Osteoblast (primary cell): ENCODE measurements around the gene LRRC4C. TPM values are rescaled to one million over a fixed set of nuclear protein-coding genes. Genes with fewer than 3 reads are reported as not detected.

Source experiments
- DNase-seq: peaks from one replicate; pipeline ENCODE4 v3.0.0; 2011; ENCODE audit warnings: low spot score, mixed read lengths; ENCODE audit not compliant: insufficient read length; ENCODE audit errors: missing footprints
- H2AFZ ChIP-seq: 2 replicates; pipeline ENCODE4 v1.6.0; 2011; ENCODE audit warnings: mild to moderate bottlenecking, low read length
- H3K27ac ChIP-seq: 2 replicates; pipeline ENCODE4 v1.5.1; 2011; ENCODE audit warnings: mild to moderate bottlenecking, low read depth, low read length, moderate library complexity
- H3K27me3 ChIP-seq: 2 replicates; pipeline ENCODE4 v1.6.0; 2012; ENCODE audit warnings: mild to moderate bottlenecking, control low read depth, inconsistent platforms, low read length, moderate library complexity; ENCODE audit not compliant: insufficient read depth
- H3K36me3 ChIP-seq: 2 replicates; pipeline ENCODE4 v1.5.1; 2011; ENCODE audit warnings: mild to moderate bottlenecking, low read length, control low read depth, moderate library complexity; ENCODE audit not compliant: insufficient read depth
- H3K4me1 ChIP-seq: 2 replicates; pipeline ENCODE4 v1.5.1; 2011; ENCODE audit warnings: mild to moderate bottlenecking, low read length, control low read depth, moderate library complexity; ENCODE audit not compliant: insufficient read depth
- H3K4me2 ChIP-seq: 2 replicates; pipeline ENCODE4 v1.6.0; 2011; ENCODE audit warnings: mild to moderate bottlenecking, low read length; ENCODE audit not compliant: insufficient read depth
- H3K4me3 ChIP-seq: fragments of 200-600 bp; sonication (generic); 3 replicates; pipeline ENCODE4 v1.5.1; 2012; ENCODE audit warnings: mild to moderate bottlenecking, low read length, inconsistent platforms; ENCODE audit not compliant: insufficient read depth
- H3K79me2 ChIP-seq: 2 replicates; pipeline ENCODE4 v1.6.0; 2012; ENCODE audit warnings: mild to moderate bottlenecking, low read length, control low read depth, inconsistent platforms; ENCODE audit not compliant: insufficient read depth
- H3K9me3 ChIP-seq: 2 replicates; pipeline ENCODE4 v1.5.1; 2011; ENCODE audit warnings: low read depth, low read length, control low read depth
- H4K20me1 ChIP-seq: 2 replicates; pipeline ENCODE4 v1.6.0; 2012; ENCODE audit warnings: mild to moderate bottlenecking, low read length, control low read depth; ENCODE audit not compliant: insufficient read depth
- total RNA-seq: library from RNA; depleted of rRNA; stranded (reverse); fragments of >200 nt; gene quantifications from 2 replicates; pipeline ENCODE4 v1.2.3, GENCODE V29; 2012
- TF ChIP-seq, protein P1 (sequence below): IDR thresholded peaks from 2 replicates; pipeline ENCODE4 v1.5.1; 2011; ENCODE audit warnings: mild to moderate bottlenecking, low read depth, low read length, moderate library complexity; ENCODE audit errors: extremely low read depth

Gene LRRC4C
- total RNA-seq, 1 donor: 2.2 TPM

DNA sequence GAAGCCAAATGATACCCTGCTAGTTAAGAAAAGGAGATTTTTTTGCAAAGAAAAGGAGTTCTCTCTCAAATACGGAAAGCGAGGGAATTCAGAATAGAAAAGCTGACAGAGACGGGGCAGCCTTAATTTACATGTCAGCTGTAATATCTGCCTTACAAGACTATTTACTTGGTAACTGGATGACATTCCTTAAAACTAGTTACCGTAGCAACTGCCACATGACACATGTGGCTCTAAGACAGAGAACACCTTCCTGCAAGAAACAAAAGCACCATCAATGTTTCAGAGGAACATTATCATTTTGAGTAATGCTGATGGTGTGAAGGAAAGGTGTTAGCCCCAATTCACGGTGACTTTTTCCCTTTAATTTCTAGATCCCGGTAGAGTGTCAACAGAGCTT, 222.1 kb downstream of the LRRC4C start:
- Histone ChIP-seq H3K9me3 (peaks cover 3% of the 10 kb centered on the region), H3K4me1 (no peaks in the 10 kb centered on the region), H4K20me1 (no peaks in the 10 kb centered on the region), H3K4me3 (no peak overlapping the region), H3K27me3 (no peaks in the 10 kb centered on the region), H3K79me2 (no peaks in the 10 kb centered on the region), H3K4me2 (no peak overlapping the region), H3K36me3 (no peaks in the 10 kb centered on the region), H2AFZ (no peak overlapping the region), H3K27ac (no peak overlapping the region)
- DNase-seq: no peak
- TF ChIP-seq, protein P1, sequence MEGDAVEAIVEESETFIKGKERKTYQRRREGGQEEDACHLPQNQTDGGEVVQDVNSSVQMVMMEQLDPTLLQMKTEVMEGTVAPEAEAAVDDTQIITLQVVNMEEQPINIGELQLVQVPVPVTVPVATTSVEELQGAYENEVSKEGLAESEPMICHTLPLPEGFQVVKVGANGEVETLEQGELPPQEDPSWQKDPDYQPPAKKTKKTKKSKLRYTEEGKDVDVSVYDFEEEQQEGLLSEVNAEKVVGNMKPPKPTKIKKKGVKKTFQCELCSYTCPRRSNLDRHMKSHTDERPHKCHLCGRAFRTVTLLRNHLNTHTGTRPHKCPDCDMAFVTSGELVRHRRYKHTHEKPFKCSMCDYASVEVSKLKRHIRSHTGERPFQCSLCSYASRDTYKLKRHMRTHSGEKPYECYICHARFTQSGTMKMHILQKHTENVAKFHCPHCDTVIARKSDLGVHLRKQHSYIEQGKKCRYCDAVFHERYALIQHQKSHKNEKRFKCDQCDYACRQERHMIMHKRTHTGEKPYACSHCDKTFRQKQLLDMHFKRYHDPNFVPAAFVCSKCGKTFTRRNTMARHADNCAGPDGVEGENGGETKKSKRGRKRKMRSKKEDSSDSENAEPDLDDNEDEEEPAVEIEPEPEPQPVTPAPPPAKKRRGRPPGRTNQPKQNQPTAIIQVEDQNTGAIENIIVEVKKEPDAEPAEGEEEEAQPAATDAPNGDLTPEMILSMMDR: no peak

DNA sequence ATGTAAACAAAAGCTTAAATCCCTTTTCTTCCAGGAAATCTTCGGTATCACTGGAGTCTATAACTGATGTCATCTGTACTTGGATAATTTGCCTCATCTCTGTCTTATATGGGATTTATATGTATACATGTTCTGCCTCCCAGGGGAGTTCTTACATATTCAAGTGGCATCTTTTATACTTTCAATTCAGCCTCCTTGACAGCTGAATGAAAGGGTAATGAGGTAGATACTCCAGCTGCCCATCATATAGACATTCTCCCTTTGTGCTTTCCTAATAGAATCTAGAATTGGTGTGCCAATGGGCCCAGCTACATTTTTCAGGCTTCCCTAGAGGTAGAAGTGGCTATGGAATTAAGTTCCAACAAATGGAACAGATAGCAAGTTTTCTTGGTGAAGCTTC, 223.8 kb downstream of the LRRC4C start:
- H2AFZ ChIP-seq: no peak overlapping the region
- H3K9me3 ChIP-seq: peaks cover 3% of the 10 kb centered on the region
- DNase-seq: no peak
- TF ChIP-seq, protein P1: no peak
- H4K20me1 ChIP-seq: no peaks in the 10 kb centered on the region
- H3K4me1 ChIP-seq: no peaks in the 10 kb centered on the region
- no peaks in the 10 kb centered on the region for H3K27me3 ChIP-seq
- H3K79me2 ChIP-seq: no peaks in the 10 kb centered on the region
- no peaks in the 10 kb centered on the region for H3K36me3 ChIP-seq
- H3K27ac ChIP-seq: no peak overlapping the region
- no peak overlapping the region for H3K4me2 ChIP-seq
- H3K4me3 ChIP-seq: no peak overlapping the region

DNA sequence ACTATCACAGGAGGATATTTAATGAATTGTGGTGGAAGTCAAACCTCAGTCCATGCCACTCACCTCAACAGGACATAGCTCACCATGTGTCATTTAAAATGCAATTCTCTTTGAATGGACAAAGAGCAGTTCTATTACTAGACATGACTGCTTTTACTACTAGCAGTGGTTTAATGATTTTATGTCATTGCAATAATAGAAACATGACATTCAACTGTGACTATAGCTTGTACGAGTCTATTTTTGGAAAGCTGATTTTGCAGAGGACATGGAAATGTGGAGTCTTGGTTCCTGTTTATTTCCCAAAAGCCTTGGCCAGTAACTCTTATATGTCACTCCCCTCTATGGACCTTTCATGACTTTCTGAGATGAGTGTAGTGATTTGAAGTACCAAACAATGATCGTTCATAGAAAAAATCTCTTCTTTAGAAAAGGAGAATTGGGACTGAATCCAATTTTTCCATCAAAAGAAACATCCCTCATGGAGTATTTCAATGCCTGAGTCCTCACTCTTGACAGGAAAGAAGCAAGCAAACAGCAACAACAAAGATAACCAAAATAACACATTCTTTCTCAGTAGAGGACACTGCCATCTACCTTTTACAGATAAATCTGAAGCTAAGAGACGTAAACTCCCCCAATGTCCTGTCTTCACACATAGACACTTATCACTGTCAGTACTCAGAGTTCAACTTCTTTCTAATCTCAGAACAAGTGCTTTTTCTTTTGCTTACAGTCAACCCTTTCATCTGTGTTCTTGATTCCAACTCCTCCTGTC, 233.4 kb downstream of the LRRC4C start:
- Histone ChIP-seq H3K36me3 (no peaks in the 10 kb centered on the region), H3K4me3 (no peak overlapping the region), H3K27me3 (no peaks in the 10 kb centered on the region), H3K27ac (no peak overlapping the region), H3K4me1 (no peaks in the 10 kb centered on the region), H3K9me3 (peaks cover 5% of the 10 kb centered on the region), H4K20me1 (no peaks in the 10 kb centered on the region), H3K4me2 (no peak overlapping the region), H3K79me2 (no peaks in the 10 kb centered on the region), H2AFZ (no peak overlapping the region)
- DNase-seq: no peak
- TF ChIP-seq, protein P1: no peak

DNA sequence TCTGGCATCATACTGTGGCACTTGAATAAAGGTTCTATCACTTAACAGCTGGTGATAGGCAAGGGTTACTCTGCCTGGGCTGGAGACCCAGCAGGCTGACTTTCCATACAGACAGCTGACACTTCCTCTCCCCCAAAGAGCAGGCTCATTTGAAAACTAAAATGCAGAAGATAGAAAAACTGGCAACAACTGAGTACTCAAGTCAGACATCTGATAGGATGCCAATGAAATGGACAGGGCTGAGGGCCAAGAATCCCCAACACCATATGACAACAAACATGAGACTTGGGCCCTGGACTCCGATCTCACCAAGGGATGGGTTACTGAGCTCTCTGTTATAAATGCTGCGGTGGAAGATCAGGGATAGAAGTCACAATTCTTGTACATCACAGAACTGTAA, 237.2 kb downstream of the LRRC4C start:
- no peak overlapping the region for H3K4me3 ChIP-seq
- H3K9me3 ChIP-seq: peaks cover 2% of the 10 kb centered on the region
- H3K27ac ChIP-seq: no peak overlapping the region
- H3K79me2 ChIP-seq: no peaks in the 10 kb centered on the region
- no peak overlapping the region for H3K4me2 ChIP-seq
- no peaks in the 10 kb centered on the region for H4K20me1 ChIP-seq
- H3K4me1 ChIP-seq: no peaks in the 10 kb centered on the region
- H2AFZ ChIP-seq: no peak overlapping the region
- TF ChIP-seq, protein P1: no peak
- no peak for DNase-seq
- H3K36me3 ChIP-seq: no peaks in the 10 kb centered on the region
- H3K27me3 ChIP-seq: no peaks in the 10 kb centered on the region
